Ammon's horn (tissue), 1 donor: ENCODE results near the gene CCDC30.
"Not testable (repeated sequence)": the region's sequence is repeated elsewhere in the genome, so short reads cannot be mapped to it uniquely, and the experiment has no call there.

ENCODE experiments used
- DNase-seq: peaks from one replicate; pipeline ENCODE4 v3.0.0-alpha.2; 2016; ENCODE audit warnings: low spot score

CCDC30 gene

GRCh38 chr1:42453386-42453785, 9.7 kb upstream of the CCDC30 start:
- no peak for DNase-seq

- no peak for DNase-seq
These were observed 8.7 kb upstream of the CCDC30 start for GRCh38 chr1:42454403-42454802.

GRCh38 chr1:42456010-42456753, 6.9 kb upstream of the CCDC30 start, which contains the start of the genes PPCS and ZMYND12:
Gene PPCS (plus strand): TSS chr1:42456543. CDS start chr1:42456566, 23 bp downstream.
Gene ZMYND12 (minus strand): TSS chr1:42456022. CDS start chr1:42455997, 25 bp downstream.
- DNase-seq = peak; percentile 85

GRCh38 chr1:42456754-42457089, 6.4 kb upstream of the CCDC30 start:
- peak; percentile 52 for DNase-seq

GRCh38 chr1:42461196-42461595, 1.9 kb upstream of the CCDC30 start:
- DNase-seq = no peak

GRCh38 chr1:42463921-42464320, 835 bp downstream of the CCDC30 start:
- DNase-seq = no peak

GRCh38 chr1:42466030-42466429, 2.9 kb downstream of the CCDC30 start:
- no peak for DNase-seq

GRCh38 chr1:42469727-42470126, 6.6 kb downstream of the CCDC30 start:
- DNase-seq = no peak

GRCh38 chr1:42476605-42477004, 13.5 kb downstream of the CCDC30 start:
- DNase-seq = no peak

GRCh38 chr1:42477354-42477753, 14.3 kb downstream of the CCDC30 start:
- DNase-seq = not testable (repeated sequence)

- DNase-seq = no peak
These were observed 14.7 kb downstream of the CCDC30 start for GRCh38 chr1:42477775-42478174.

- no peak for DNase-seq
These were observed 16.5 kb downstream of the CCDC30 start for GRCh38 chr1:42479621-42480020.

GRCh38 chr1:42480921-42481320, 17.8 kb downstream of the CCDC30 start:
- no peak for DNase-seq

GRCh38 chr1:42482635-42483153, 19.6 kb downstream of the CCDC30 start:
- no peak for DNase-seq

- DNase-seq = peak; percentile 65
These were observed 21.3 kb downstream of the CCDC30 start for GRCh38 chr1:42484382-42484781.

- DNase-seq = no peak
These were observed 27.2 kb downstream of the CCDC30 start for GRCh38 chr1:42490237-42490636.

- DNase-seq = not testable (repeated sequence)
These were observed 38.9 kb downstream of the CCDC30 start for GRCh38 chr1:42502031-42502430.

GRCh38 chr1:42504535-42505128, 41.5 kb downstream of the CCDC30 start:
- DNase-seq = no peak

GRCh38 chr1:42506576-42506975, 43.5 kb downstream of the CCDC30 start:
- DNase-seq = no peak

- not testable (repeated sequence) for DNase-seq
These were observed 48.6 kb downstream of the CCDC30 start for GRCh38 chr1:42511581-42512155.

GRCh38 chr1:42518908-42519307, 55.8 kb downstream of the CCDC30 start:
- no peak for DNase-seq

- no peak for DNase-seq
These were observed 60.1 kb downstream of the CCDC30 start for GRCh38 chr1:42523171-42523570.

GRCh38 chr1:42524330-42524729, 61.2 kb downstream of the CCDC30 start:
- no peak for DNase-seq
